ENCODE data around the gene DCLK2.

Gene DCLK2

GRCh38 chr4:150258569-150258968, 180.3 kb downstream of the DCLK2 start:
- H3K27me3 ChIP-seq, result no peaks in the 10 kb centered on the region
- H3K4me3 ChIP-seq, result no peak overlapping the region
- H3K27ac ChIP-seq, result no peak overlapping the region
- H4K20me1 ChIP-seq, result no peaks in the 10 kb centered on the region
- no peak overlapping the region for H3K9ac ChIP-seq
- H3K36me3 ChIP-seq, result peaks cover 18% of the 10 kb centered on the region; the same call in 1 of the 2 replicates
- TF ChIP-seq Cebpa-rat (IDR thresholded peaks at IDR 0.05), result no peak
- no peaks in the 10 kb centered on the region; the same call in 1 of the 2 replicates for H3K4me1 ChIP-seq
- no peak overlapping the region for H3K4me2 ChIP-seq
- H3K9me3 ChIP-seq, result no peaks in the 10 kb centered on the region

GRCh38 chr4:150259861-150260567, 181.8 kb downstream of the DCLK2 start:
- no peaks in the 10 kb centered on the region for H3K9me3 ChIP-seq
- no peaks in the 10 kb centered on the region for H3K4me1 ChIP-seq
- no peak overlapping the region for H3K9ac ChIP-seq
- H3K27ac ChIP-seq, result no peak overlapping the region
- H3K27me3 ChIP-seq, result no peaks in the 10 kb centered on the region
- H4K20me1 ChIP-seq, result no peaks in the 10 kb centered on the region
- TF ChIP-seq Cebpa-rat (IDR thresholded peaks at IDR 0.05), result no peak
- peaks cover 18% of the 10 kb centered on the region; the same call in 1 of the 2 replicates for H3K36me3 ChIP-seq
- no peak overlapping the region for H3K4me3 ChIP-seq
- no peak overlapping the region for H3K4me2 ChIP-seq

- TF ChIP-seq Cebpa-rat (IDR thresholded peaks at IDR 0.05), result no peak
- Histone ChIP-seq H3K27me3 (no peaks in the 10 kb centered on the region), H3K36me3 (peaks cover 27% of the 10 kb centered on the region), H3K9me3 (no peaks in the 10 kb centered on the region), H4K20me1 (no peaks in the 10 kb centered on the region), H3K4me2 (no peak overlapping the region), H3K9ac (no peak overlapping the region), H3K4me3 (no peak overlapping the region), H3K27ac (no peak overlapping the region), H3K4me1 (no peaks in the 10 kb centered on the region)
Measured at GRCh38 chr4:150261571-150261970, 183.3 kb downstream of the DCLK2 start.

GRCh38 chr4:150262611-150263010, 184.4 kb downstream of the DCLK2 start:
- no peak overlapping the region for H3K4me2 ChIP-seq
- H3K9me3 ChIP-seq, result no peaks in the 10 kb centered on the region
- no peaks in the 10 kb centered on the region for H3K27me3 ChIP-seq
- no peak overlapping the region for H3K4me3 ChIP-seq
- H3K27ac ChIP-seq, result no peak overlapping the region
- H4K20me1 ChIP-seq, result no peaks in the 10 kb centered on the region
- H3K4me1 ChIP-seq, result no peaks in the 10 kb centered on the region
- H3K36me3 ChIP-seq, result peaks cover 27% of the 10 kb centered on the region
- no peak for TF ChIP-seq Cebpa-rat (IDR thresholded peaks at IDR 0.05)
- H3K9ac ChIP-seq, result no peak overlapping the region

- TF ChIP-seq Cebpa-rat (IDR thresholded peaks at IDR 0.05), result no peak
- H3K36me3 ChIP-seq, result peaks cover 23% of the 10 kb centered on the region
- H4K20me1 ChIP-seq, result no peaks in the 10 kb centered on the region
- H3K9ac ChIP-seq, result no peak overlapping the region
- H3K4me2 ChIP-seq, result no peak overlapping the region
- no peak overlapping the region for H3K4me3 ChIP-seq
- no peaks in the 10 kb centered on the region for H3K27me3 ChIP-seq
- H3K27ac ChIP-seq, result no peak overlapping the region
- H3K4me1 ChIP-seq, result no peaks in the 10 kb centered on the region
- no peaks in the 10 kb centered on the region for H3K9me3 ChIP-seq
Measured at GRCh38 chr4:150264595-150265161, 186.4 kb downstream of the DCLK2 start.

GRCh38 chr4:150265806-150266205, 187.6 kb downstream of the DCLK2 start:
- no peak for TF ChIP-seq Cebpa-rat (IDR thresholded peaks at IDR 0.05)
- Histone ChIP-seq H3K27me3 (no peaks in the 10 kb centered on the region), H3K9ac (no peak overlapping the region), H3K4me3 (no peak overlapping the region), H3K36me3 (peaks cover 20% of the 10 kb centered on the region), H3K9me3 (no peaks in the 10 kb centered on the region), H4K20me1 (no peaks in the 10 kb centered on the region), H3K4me2 (no peak overlapping the region), H3K27ac (no peak overlapping the region), H3K4me1 (no peaks in the 10 kb centered on the region)

GRCh38 chr4:150268444-150268843, 190.2 kb downstream of the DCLK2 start:
- Histone ChIP-seq H3K9ac (no peak overlapping the region), H3K36me3 (peaks cover 24% of the 10 kb centered on the region), H3K9me3 (peaks cover 8% of the 10 kb centered on the region; the same call in 1 of the 2 replicates), H3K4me1 (no peaks in the 10 kb centered on the region), H3K4me2 (no peak overlapping the region), H4K20me1 (no peaks in the 10 kb centered on the region), H3K27ac (no peak overlapping the region), H3K4me3 (no peak overlapping the region), H3K27me3 (no peaks in the 10 kb centered on the region)
- no peak for TF ChIP-seq Cebpa-rat (IDR thresholded peaks at IDR 0.05)

GRCh38 chr4:150278206-150278605, 200.0 kb downstream of the DCLK2 start:
- no peak for TF ChIP-seq Cebpa-rat (IDR thresholded peaks at IDR 0.05)
- Histone ChIP-seq H3K4me1 (peaks cover 16% of the 10 kb centered on the region), H3K4me2 (no peak overlapping the region), H4K20me1 (no peaks in the 10 kb centered on the region), H3K9me3 (no peaks in the 10 kb centered on the region), H3K4me3 (no peak overlapping the region), H3K27ac (no peak overlapping the region), H3K36me3 (peaks cover 13% of the 10 kb centered on the region; the same call in 1 of the 2 replicates), H3K27me3 (no peaks in the 10 kb centered on the region), H3K9ac (no peak overlapping the region)

- peaks cover 14% of the 10 kb centered on the region; the same call in 1 of the 2 replicates for H3K36me3 ChIP-seq
- TF ChIP-seq Cebpa-rat (IDR thresholded peaks at IDR 0.05), result no peak
- H3K9me3 ChIP-seq, result no peaks in the 10 kb centered on the region
- no peaks in the 10 kb centered on the region for H4K20me1 ChIP-seq
- H3K9ac ChIP-seq, result no peak overlapping the region
- H3K4me3 ChIP-seq, result no peak overlapping the region
- peaks cover 16% of the 10 kb centered on the region for H3K4me1 ChIP-seq
- no peaks in the 10 kb centered on the region for H3K27me3 ChIP-seq
- H3K4me2 ChIP-seq, result peak overlapping the region; percentile 41
- no peak overlapping the region; the same call in 1 of the 2 replicates for H3K27ac ChIP-seq
Measured at GRCh38 chr4:150280081-150280895, 202.0 kb downstream of the DCLK2 start.

- Histone ChIP-seq H3K9ac (no peak overlapping the region), H3K27ac (no peak overlapping the region)
Measured at GRCh38 chr4:150280975-150281374, 202.7 kb downstream of the DCLK2 start.

More at GRCh38 chr4:150280975-150281374, 202.7 kb downstream of the DCLK2 start:
- Histone ChIP-seq H3K4me3 (no peak overlapping the region), H4K20me1 (no peaks in the 10 kb centered on the region), H3K4me2 (peak overlapping the region; percentile 41), H3K27me3 (no peaks in the 10 kb centered on the region), H3K9me3 (no peaks in the 10 kb centered on the region), H3K4me1 (peaks cover 16% of the 10 kb centered on the region), H3K36me3 (peaks cover 14% of the 10 kb centered on the region; the same call in 1 of the 2 replicates)
- TF ChIP-seq Cebpa-rat (IDR thresholded peaks at IDR 0.05), result no peak

Data from BLaER1 (cell line).